Measurements from ENCODE around the gene USP37.

USP37 gene, protein sequence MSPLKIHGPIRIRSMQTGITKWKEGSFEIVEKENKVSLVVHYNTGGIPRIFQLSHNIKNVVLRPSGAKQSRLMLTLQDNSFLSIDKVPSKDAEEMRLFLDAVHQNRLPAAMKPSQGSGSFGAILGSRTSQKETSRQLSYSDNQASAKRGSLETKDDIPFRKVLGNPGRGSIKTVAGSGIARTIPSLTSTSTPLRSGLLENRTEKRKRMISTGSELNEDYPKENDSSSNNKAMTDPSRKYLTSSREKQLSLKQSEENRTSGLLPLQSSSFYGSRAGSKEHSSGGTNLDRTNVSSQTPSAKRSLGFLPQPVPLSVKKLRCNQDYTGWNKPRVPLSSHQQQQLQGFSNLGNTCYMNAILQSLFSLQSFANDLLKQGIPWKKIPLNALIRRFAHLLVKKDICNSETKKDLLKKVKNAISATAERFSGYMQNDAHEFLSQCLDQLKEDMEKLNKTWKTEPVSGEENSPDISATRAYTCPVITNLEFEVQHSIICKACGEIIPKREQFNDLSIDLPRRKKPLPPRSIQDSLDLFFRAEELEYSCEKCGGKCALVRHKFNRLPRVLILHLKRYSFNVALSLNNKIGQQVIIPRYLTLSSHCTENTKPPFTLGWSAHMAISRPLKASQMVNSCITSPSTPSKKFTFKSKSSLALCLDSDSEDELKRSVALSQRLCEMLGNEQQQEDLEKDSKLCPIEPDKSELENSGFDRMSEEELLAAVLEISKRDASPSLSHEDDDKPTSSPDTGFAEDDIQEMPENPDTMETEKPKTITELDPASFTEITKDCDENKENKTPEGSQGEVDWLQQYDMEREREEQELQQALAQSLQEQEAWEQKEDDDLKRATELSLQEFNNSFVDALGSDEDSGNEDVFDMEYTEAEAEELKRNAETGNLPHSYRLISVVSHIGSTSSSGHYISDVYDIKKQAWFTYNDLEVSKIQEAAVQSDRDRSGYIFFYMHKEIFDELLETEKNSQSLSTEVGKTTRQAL

DNA sequence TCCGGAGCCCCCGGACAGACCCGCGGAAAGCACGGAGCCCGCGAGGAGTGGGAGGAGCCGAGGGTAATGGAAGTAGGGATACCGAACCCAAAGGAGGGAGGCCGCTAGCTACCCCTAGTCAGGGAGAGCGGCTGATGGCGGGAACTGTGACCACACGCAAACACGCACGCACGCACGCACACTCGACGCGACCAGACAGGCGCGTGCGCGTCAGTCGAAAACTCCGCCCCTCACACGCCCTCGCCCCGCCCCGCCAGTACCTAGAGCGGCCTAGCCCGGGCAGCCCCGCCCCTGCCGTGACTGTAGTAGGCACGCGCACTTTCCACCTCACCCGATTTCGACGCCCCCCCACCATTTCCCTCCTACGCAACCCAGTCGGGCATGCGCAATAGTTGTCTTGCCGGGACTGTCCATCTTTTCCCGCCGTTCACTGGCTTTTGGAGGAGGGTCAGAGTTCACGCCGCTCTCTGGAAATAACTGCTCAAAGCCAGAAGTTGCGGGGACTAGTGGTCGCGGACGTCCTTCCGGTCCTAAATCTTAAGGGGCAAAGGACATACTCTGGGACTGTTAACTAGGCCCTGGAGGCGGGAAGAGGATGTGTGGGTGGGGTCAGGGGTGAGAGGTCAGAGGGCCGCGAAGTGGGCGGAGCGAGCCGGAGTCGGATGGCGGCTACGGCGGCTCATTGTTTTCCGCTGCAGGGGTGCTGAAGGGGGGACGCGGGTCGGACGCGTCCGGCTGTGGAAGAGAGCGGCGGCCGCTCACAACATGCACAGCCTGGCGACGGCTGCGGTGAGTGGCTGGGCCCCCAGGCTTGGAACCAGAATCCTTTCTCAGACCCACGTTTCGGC is at the start of gene USP37, which contains the start of gene CNOT9:
TSS of gene USP37 (minus strand) at position 162 of the 848 bp plus-strand sequence. CDS start 9,698 bp downstream, outside the sequence.
TSS of gene CNOT9 (plus strand) at position 650 of the 848 bp plus-strand sequence. CDS start at position 766, 116 bp downstream.
- Histone ChIP-seq H3K4me2 (peak within 1 kb of the TSS; percentile 91), H3K9ac (peak within 1 kb of the TSS; percentile 97), H4K20me1 (peaks cover 73% of the 10 kb centered on the region), H3K27me3 (no peaks in the 10 kb centered on the region), H3K36me3 (peaks cover 48% of the 10 kb centered on the region), H3K27ac (peak within 1 kb of the TSS; percentile 97), H3K4me1 (peaks cover 43% of the 10 kb centered on the region), H3K4me3 (peak within 1 kb of the TSS; percentile 94), H3K9me3 (no peaks in the 10 kb centered on the region)
- TF ChIP-seq Cebpa-rat (IDR thresholded peaks at IDR 0.05): no peak

DNA sequence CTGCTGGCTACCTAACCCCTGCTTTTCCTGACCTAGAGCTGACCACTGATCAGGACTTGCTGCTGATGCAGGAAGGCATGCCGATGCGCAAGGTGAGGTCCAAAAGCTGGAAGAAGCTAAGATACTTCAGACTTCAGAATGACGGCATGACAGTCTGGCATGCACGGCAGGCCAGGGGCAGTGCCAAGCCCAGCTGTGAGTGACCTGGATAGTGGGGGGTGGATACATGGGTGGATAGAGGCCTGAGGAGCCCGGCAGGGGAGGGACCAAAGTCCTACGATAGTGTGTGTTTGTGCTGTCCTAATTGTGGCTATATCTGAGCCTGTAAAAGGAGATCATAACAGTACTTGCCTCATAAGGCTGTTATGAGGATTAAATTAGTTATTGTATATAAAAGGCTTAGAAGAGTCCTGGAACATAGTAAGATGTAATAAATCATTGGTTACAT is 47.7 kb upstream of the USP37 start:
- no peaks in the 10 kb centered on the region for H3K27me3 ChIP-seq
- no peak overlapping the region for H3K4me2 ChIP-seq
- H3K36me3 ChIP-seq: no peaks in the 10 kb centered on the region
- no peaks in the 10 kb centered on the region for H4K20me1 ChIP-seq
- no peak overlapping the region for H3K4me3 ChIP-seq
- H3K9me3 ChIP-seq: no peaks in the 10 kb centered on the region
- TF ChIP-seq Cebpa-rat (IDR thresholded peaks at IDR 0.05): no peak
- H3K4me1 ChIP-seq: no peaks in the 10 kb centered on the region
- no peak overlapping the region for H3K9ac ChIP-seq
- H3K27ac ChIP-seq: no peak overlapping the region

DNA sequence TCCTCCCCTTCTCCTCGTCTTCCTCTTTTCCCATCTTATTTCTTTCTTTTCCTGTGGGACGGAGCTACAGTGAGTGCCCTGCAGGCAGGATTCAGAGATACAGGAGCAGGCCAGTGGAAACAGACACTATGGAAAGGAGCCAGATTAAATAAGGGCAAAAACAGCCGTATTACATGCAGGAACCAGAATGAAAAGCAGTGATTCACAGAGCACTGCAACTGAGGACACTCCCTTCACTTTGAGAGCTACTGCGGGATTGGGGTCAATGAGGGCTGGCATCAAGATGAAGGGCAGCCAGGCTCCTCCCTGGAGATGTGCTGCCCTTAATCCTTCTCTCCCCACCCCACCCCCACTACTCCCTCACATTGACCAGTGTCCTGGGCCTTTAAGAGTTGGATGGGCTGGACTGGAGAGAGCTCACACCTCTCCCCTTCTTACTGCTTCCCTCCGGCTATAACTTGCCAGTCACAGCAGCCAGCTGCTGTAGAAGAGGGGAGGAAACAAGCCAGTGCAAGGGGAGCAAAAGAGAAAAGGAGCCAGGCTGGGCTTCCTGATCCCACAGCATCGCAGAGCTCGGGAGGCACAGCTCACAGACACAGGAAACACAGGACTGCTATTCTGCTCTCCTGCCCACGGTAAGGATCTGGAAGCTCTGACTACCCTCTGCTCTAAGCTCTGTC is 39.4 kb upstream of the USP37 start, which contains the start of gene PLCD4:
TSS of gene PLCD4 (plus strand) at position 464 of the 680 bp plus-strand sequence. CDS start 7,841 bp downstream, outside the sequence.
- Histone ChIP-seq H3K4me3 (no peak within 1 kb of the TSS), H3K9ac (no peak within 1 kb of the TSS), H3K27ac (no peak within 1 kb of the TSS)

DNA sequence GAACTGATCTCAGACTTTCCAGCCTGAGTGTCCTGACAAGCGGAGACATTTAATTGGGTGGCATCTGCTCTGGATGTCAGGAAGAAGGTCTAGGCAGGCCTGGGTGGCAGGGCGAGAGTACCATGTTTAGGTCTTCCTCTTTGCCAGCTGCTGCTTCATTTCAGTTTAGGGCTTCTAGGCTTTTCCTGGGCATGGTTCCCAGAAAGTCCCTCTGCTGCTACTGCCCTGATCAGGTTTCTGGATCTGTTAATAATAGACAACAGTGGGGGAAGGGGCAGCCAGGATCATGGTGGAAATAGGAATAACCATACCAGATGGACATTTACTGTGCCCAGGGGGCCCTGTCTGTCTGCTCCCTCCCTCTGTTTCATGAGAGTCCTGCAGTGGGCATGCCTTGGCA is 37.3 kb upstream of the USP37 start:
- Histone ChIP-seq H3K36me3 (no peaks in the 10 kb centered on the region), H3K9me3 (no peaks in the 10 kb centered on the region), H3K4me1 (no peaks in the 10 kb centered on the region), H4K20me1 (no peaks in the 10 kb centered on the region), H3K27me3 (no peaks in the 10 kb centered on the region), H3K4me2 (no peak overlapping the region), H3K9ac (no peak overlapping the region), H3K4me3 (no peak overlapping the region), H3K27ac (no peak overlapping the region)
- no peak for TF ChIP-seq Cebpa-rat (IDR thresholded peaks at IDR 0.05)

More for the DNA sequence above, 39.4 kb upstream of the USP37 start, which contains the start of gene PLCD4:
- Histone ChIP-seq H3K36me3 (no peaks in the 10 kb centered on the region), H3K9me3 (no peaks in the 10 kb centered on the region), H4K20me1 (no peaks in the 10 kb centered on the region), H3K4me1 (no peaks in the 10 kb centered on the region), H3K27me3 (no peaks in the 10 kb centered on the region), H3K4me2 (no peak within 1 kb of the TSS)
- TF ChIP-seq Cebpa-rat (IDR thresholded peaks at IDR 0.05): no peak

DNA sequence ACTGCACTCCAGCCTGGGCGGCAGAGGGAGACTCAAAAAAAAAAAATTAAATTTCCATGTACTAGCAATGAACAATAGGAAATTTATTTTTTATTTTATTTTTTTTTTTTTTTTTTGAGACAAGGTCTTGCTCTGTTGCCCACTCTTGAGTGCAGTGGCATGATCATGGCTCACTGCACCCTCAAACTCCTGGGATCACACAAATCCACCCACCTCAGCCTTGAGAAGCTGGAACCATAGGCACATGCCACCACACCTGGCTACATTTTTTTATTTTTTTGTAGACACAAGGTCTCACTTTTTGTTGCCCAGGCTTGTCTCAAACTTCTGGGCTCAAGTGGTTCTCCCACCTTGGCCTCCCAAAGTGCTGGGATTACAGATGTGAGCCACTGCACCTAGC is 17.4 kb upstream of the USP37 start:
- no peak overlapping the region for H3K27ac ChIP-seq
- peaks cover 99% of the 10 kb centered on the region for H3K36me3 ChIP-seq
- peaks cover 64% of the 10 kb centered on the region for H4K20me1 ChIP-seq
- no peak overlapping the region for H3K9ac ChIP-seq
- TF ChIP-seq Cebpa-rat (IDR thresholded peaks at IDR 0.05): no peak
- no peaks in the 10 kb centered on the region for H3K27me3 ChIP-seq
- H3K4me2 ChIP-seq: no peak overlapping the region
- no peak overlapping the region for H3K4me3 ChIP-seq
- no peaks in the 10 kb centered on the region for H3K9me3 ChIP-seq
- peaks cover 7% of the 10 kb centered on the region; the same call in 1 of the 2 replicates for H3K4me1 ChIP-seq

DNA sequence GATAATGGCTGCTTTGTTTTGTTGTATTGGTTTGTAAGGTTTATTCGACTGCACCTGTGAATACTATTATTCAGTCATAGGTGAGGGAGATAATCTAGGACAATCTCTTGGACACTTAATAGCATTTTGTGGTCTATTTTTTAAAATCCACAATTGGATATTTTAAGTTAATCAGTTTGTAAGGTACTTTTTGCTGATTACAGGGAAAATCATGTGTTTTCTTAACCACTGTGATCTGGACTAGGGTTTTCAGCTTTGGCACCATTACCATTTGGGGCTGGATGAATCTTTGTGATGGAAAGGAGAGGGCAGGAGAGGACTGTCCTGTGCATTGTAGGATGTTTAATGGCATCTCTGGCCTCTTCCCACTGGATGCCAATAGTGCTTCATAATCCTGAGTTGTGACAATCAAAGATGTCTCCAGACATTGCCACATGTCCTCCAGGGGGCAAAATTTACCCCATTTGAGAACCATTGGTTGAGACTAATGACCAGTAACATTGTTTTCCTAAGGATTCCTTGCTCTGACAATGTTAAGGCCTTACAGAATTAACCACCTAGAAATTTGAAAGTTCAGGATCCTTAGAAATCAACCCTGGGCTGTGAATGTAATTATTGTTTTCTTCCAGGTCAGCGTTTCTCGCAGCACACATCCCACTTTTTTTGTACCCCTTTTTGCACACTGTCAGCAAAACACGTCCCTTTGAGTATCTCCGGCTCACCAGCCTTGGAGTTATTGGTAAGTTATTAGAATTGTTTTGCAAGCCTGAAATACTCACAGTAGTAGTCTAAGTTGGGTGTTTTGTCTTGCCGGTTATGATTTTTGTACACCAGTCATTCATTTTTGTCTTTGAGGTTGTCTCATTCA is 16.1 kb upstream of the USP37 start:
- Histone ChIP-seq H3K27ac (no peak overlapping the region), H3K4me2 (no peak overlapping the region), H3K36me3 (peaks cover 99% of the 10 kb centered on the region), H3K27me3 (no peaks in the 10 kb centered on the region), H3K9me3 (no peaks in the 10 kb centered on the region), H3K4me1 (peaks cover 7% of the 10 kb centered on the region; the same call in 1 of the 2 replicates), H3K9ac (no peak overlapping the region), H3K4me3 (no peak overlapping the region), H4K20me1 (peaks cover 71% of the 10 kb centered on the region)
- TF ChIP-seq Cebpa-rat (IDR thresholded peaks at IDR 0.05): no peak

DNA sequence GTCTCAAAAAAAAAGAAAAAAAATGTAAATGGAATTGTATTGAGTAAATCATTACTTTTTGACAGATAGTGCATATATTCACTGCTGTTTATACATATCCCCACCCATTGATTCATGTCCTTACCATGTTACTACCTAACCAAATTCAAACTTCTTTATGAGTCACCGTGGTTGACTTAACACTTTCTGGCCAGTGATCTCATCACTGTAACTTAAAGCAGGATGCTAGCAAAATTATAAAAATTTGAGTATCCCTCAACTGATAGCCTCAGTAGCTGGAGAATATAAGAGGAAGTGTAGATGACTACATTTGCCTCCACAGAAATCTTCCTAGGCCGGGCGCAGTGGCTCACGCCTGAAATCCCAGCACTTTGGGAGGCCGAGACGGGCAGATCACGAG is 13.9 kb upstream of the USP37 start:
- Histone ChIP-seq H3K4me3 (no peak overlapping the region), H3K27ac (no peak overlapping the region), H3K27me3 (no peaks in the 10 kb centered on the region), H3K4me1 (peaks cover 7% of the 10 kb centered on the region; the same call in 1 of the 2 replicates), H3K4me2 (no peak overlapping the region), H3K9ac (no peak overlapping the region), H4K20me1 (peaks cover 92% of the 10 kb centered on the region), H3K36me3 (peaks cover 88% of the 10 kb centered on the region), H3K9me3 (no peaks in the 10 kb centered on the region)
- TF ChIP-seq Cebpa-rat (IDR thresholded peaks at IDR 0.05): no peak

All from BLaER1 (cell line).